ENCODE measurements around the gene FIBCD1.
"Not testable (repeated sequence)": the region's sequence is repeated elsewhere in the genome, so short reads cannot be mapped to it uniquely, and the experiment has no call there.

The FIBCD1 gene

DNA sequence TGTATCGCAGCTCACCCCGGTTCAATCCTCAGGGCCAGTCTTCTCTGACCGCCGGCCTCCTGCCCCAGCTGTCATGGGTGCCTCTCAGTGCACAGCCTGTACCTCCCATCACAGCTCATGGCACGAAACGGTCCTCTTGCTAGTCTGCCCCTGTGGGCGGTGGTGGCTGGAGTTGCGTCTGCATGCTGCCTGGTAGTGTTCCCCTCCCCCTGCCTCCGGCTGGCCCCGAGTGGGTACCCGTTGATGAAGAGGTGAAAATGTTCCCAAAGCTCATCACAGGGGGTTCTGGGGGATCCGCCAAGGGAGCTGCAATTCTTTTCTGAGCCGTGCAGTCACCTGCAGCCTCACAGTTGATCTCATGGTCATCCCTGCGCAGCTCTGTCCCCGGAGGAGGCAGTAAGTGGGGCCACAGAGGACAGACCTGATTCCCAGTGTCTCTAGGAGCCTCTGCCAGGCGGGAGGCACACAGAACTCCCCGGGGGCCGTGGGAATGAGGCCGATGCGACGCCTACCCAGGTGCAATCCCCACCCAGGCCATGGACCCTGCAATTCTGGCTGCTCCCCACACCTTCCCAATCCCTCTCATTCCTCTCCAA is 34.7 kb upstream of the FIBCD1 start:
- no peak for DNase-seq

DNA sequence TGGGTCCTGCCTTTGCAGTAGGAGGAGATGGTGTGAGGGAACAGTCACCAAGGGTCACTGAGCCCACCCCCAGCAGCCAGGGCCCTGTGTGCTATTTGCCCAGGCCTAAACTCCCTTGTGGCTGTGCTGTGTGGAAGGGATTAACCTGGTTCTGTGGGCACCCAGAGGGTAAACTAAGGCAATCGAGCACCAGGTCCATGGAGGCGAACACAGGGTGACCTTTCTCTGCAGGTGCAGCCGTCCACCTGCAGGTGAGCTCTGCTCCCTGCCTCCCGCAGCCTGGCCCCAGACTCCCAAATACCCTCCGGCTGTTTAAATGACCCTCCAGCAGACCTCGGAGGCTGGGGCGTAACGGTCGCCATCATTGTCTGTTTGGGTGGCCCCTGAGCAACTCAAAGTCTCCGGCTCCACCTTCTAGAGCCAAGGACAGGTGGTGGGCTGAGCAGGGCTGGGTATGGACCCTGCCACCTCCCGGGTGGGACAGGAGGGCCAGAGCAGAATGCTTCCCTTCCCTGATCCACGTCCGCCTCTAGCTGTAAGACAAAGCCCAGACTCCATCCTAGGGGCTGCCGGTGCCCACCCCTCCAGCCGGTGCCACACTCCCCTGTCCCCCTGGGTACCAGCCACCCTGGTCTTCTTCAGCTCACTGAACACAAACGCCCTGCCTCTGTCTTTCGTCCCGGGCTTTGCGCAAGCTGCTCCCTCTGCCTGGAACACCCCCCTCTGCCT is 34.1 kb upstream of the FIBCD1 start:
- no peak for DNase-seq

DNA sequence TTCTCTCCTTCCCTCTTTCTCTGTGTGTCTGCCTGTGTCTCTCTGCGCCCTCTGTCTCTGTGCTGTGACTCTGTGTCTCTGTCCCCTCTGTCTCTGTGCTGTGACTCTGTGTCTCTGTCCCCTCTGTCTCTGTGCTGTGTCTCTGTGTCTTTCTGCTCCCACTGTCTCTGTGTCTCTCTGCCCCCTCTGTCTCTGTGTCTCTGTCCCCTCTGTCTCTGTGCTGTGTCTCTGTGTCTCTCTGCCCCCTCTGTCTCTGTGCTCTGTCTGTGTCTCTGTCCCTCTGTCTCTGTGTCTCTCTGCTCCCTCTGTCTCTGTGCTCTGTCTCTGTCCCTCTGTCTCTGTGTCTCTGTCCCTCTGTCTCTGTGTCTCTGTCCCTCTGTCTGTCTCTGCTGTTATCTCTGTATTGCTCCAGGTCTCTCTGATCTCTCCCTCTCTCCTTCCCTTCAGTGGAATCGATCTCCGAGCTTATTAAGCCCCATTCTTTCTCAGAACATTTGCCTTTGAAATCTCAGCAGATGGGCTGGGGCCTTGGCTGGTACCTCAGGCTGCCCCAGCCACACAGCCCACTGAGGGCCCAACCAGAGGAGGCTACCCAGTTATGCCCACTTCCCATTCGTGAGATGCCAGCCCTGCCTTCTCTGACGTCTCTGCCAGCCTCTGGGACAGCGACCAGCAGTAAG is 33.4 kb upstream of the FIBCD1 start:
- no peak for DNase-seq

DNA sequence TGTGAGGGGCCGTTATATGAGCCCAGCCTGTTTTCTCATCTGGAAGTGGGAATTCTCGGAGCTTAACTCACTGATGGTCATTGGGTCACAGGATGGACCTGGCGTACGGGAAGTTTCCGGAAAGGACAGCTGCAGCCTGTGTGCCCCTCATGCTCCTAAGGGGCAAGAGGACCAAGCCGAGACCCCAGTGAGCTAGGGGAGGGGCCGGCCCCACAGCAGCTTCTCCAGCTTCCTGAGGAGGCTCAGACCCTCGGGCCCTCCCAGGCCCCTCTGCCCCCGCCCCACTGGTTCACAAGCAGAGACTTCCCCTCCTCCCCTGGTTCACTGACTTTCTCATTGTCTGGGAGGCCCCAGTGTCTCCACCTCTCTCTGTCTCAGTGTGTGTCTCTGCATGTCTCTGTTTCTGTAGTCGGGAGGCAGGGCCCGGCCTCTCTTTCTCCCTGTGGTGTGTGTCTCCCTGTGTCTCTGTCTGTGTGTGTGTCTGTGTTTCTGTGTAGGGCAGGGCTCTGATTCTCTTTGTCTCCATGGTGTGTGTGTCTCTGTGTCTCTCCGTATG is 32.3 kb upstream of the FIBCD1 start:
- DNase-seq: no peak

DNA sequence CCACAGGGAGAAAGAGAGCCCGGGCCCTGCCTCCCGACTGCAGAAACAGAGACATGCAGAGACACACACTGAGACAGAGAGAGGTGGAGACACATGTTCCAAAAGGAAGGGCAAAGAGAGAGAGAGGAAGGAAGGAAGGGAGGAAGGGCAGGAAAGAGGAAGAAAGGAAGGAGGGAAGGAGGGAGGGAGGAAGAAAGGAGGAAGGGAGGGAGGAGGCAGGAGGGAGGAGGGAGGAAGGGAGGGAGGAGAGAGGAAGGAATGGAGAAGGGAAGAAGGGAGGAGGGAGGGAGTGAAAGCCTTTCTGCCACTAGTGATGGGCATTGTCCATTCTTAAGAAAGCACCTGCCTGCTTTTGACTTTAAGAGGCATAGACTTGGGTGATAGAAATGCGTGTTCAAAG is 31.8 kb upstream of the FIBCD1 start:
- DNase-seq: no peak

DNA sequence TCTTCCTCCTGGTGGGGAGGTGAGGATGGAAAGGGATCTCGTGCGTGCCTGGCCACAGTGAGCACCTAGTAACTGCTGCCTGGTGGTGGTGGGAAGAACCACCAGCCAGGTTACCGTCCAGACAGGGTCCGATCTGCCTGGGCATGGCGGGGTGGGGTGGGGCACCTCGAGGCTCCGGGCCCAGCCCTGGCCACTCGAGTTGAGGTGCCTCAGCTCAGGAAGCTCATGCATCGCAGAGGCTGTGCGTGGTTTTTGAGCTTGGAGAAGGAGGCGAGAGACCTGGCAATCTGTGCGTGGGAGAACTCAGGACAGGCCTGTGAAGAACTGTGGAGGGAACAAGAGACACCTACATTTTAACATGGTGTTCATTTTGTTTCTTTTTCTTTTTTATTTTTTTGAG is 31.0 kb upstream of the FIBCD1 start:
- DNase-seq: no peak

DNA sequence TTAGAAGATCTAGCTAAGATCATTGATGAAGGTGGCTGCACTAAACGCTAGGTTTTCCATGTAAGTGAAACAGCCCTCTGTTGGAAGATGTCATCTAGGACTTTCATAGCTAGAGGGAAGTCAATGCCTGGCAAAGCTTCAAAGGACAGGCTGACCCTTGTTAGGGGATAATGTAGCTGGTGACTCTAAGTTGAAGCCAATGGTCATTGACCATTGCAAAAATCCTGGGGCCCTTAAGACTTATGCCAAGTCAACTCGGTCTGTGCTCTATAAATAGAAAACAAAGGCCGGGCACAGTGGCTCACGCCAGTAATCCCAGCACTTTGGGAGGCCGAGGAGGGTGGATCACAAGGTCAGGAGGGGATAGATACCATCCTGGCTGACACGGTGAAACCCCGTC is 26.6 kb upstream of the FIBCD1 start:
- no peak for DNase-seq

DNA sequence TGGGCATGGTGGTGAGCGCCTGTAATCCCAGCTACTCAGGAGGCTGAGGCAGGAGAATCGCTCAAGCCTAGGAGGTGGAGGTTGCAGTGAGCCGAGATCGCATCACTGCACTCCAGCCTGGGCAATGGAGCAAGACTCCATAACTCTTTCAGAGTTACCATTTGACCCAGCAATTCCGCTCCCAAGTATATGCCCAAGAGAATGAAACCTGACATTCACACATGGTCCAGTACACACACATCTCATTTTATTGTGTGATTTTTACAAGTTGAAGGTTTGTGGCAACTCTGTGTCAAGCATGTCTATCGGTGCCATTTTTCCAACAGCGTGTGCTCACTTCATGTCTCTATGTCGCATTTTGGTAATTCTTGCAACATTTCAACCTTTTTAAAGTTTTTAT is 24.9 kb upstream of the FIBCD1 start:
- no peak for DNase-seq

DNA sequence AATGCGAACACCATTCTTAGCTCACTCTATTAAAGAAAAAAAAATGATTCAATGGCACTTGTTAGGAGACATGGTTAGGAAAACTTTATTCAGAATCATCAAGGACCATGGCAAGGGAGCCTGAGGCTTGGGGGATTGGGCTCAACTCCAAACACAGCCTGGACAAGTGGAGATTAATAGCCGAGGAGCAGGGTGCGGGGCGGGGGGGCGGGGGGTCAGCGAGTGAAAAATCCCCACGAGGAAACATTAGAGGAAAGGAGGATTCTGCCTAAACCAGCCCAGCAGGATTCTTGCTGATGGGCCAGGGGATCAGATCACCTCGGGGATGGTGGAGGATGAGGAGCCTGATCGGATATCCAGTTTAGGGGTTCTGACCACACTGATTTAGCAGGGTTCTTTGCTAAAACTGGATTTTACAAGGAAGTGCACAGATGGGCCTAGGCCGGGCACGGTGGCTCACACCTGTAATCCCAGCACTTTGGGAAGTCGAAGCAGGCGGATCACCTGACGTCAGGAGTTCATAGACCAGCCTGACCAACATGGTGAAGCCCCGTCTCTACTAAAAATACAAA is 24.4 kb upstream of the FIBCD1 start:
- no peak for DNase-seq

DNA sequence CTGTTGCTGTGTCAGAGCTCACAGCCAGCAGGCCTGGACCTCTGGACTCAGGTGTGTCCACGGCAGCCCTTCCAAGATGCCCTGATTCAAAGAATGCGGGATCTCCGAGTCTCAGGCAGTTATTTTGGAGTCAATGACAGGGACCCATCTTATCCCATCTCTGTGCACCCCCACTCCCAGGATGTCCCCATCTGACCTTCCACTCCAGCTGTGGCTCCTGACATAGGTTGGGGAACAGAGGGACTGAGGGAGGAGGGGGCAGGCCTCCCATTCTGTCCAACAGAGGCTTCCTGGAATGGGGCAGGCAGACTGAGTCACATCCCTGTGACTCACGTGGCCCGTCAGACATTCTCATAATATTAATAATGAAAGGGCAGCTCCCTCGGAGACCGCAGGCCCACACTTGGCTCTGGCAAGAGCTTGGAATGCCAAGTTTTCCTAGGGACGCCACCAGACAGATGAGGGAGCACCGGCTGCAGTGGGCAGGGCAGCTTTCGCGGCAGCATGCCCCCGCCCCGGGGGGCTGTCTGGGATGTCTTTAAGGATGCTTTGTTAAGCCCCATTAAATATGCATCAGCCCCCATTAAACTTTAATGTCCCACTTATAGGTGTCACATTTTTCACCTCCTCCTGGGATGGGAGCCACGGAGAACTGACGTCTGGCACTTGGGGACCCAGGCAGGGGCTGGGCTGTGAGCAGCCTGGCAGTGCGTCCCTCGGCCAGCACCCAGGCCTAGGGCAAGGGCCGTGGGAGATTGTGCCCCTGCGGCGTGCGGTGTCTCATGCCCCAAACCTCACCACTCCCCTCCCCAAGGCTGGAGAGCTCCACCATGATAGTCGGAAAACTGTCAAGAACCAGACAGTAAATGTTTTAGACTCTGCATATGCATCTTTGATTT is 23.6 kb upstream of the FIBCD1 start:
- no peak for DNase-seq

DNA sequence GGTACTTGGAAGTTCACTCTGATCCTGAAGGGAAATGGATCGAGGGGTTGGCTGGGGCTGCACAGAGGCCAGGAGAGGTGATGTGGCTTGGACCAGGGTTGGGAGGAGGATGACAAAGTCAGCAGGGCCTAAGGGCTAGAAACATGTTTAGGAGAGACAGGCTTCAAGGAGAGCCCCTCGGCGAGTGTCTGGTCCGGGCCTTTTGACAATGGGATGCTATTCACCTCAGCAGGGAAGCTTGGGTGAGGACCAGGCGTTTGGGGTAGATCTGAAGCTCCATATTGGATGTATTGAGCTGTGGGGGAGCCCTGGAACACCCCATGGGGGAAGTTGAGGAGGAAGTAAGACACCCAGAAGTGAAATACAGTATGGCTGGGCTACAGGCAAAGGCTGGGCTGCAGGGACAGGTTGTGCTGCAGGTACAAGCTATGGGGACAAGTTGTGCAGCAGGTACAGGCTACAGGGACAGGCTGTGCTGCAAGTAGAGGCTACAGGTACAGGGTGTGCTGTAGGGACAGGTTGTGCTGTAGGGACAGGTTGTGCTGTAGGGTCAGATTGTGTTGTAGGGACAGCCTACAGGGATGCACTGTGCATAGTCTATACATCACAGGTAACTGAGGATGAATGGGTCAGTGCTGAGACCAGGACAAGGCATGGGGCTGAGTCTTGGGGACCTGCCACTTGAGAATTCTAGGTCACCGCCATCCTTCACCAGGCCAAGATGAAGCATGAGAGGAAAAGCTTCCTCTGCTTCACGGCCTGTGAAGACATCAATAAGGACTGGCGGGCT is 22.7 kb upstream of the FIBCD1 start:
- DNase-seq: no peak

DNA sequence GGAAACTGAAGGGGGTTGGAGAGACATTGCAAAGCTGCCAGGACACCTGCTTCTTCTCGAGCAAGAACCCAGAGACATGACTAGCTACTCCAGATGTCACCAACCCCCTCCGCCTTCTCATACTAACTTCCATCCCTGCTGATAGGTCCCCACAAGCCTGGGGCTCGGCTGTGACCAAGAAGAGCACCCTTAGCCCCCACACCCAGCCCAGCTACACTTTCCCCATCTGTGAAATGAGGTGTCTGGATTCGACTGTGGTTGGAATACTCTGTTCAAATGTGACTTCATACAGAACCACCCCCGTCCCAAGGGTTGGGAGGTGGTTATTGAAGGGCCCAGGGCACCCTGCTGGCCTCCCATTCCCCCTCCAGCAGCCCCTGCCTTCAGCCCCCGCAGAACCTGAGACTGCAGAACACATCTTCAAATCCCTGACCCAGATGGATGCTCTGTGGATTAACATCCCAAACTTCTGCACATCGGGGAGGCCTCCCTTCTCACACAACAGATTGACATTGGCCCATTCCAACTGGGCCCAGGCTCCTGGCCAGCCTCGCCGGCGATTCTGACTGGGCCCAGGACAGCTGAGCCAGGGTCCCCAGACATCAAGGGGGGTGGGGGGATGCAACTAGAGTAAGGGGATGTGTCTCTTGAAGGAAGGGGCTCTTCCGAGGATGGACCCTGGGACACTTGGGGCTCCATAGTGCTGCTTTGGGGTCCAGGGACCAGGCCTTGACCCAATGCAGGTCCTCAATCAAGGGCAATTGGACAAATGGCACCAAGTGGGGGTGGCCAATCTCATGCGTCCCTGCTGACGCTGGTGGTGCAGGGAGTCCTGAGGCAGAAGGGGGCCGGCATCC is 21.7 kb upstream of the FIBCD1 start:
- DNase-seq: no peak

DNA sequence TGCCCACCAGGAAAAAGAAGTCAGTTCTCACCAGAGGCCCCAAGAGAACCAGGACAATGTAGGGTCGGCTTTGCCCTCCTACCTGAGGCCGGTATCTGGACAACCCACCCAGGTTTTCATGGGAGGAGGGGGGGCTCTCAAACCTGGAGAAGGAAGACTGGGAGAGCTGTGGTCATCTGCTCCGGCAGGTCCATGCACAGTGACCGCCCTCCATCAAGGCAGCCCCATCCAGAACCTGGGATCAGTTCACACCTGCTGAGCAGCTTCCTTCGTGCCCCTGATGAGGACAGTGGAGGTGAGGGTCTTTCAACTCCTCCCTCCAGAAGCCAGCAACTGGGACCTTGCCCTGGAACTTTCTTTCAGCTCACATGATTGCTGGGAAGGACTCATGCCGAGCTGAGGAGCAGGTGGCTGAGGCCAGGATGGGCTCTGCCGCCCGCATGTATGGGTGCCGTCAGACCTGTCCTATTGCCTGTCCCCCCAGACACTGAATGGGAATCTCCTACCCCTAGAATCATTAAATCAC is 20.8 kb upstream of the FIBCD1 start:
- no peak for DNase-seq

DNA sequence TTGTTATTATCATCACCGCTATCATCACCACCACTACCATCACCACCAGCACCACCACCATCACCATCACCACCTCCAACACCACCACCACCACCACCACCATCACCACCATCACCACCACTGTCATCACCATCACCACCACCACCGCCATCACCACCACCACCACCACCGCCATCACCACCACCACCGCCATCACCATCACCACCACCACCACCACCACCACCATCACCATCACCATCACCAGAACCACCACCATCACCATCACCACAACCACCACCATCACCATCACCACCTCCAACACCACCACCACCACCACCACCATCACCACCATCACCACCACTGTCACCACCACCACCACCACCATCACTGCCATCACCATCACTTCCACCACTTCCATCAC is 19.5 kb upstream of the FIBCD1 start:
- DNase-seq: not testable (repeated sequence)

DNA sequence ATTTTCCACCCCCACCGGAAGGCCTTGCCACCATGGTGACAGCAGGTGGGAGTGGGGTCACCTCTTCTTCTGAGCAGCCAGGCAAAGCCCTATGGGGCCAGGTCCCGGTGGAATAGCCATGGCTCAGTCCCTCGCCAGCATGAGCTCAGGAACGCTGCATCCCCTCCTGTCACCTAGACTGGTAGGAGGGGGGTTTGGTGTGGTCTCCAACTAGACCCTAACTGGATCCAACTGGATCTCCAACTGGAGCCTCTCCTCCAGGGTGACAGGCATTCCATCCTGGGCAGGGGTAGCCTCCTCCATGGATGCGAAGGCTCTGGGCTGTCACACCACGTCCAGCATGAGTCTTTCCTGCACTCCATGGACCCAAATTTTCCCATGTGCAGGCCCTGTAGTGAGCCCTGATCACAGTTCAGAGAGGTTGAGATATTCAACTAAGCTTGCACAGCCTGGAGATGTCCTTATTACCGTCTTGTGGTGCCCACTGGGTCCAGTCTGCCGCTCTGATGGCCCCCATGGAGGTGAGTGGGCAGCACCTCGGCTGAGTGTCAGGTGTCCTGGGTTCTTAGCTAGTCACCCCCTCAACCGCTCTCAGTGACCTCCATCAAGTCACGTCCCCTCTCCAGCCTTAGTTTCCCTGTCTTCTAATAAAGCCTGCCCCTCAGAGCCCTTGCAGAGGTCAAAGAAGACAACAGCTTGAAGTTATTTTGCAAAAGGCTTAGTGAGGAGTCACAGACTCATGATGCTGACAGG is 18.6 kb upstream of the FIBCD1 start:
- DNase-seq: no peak

DNA sequence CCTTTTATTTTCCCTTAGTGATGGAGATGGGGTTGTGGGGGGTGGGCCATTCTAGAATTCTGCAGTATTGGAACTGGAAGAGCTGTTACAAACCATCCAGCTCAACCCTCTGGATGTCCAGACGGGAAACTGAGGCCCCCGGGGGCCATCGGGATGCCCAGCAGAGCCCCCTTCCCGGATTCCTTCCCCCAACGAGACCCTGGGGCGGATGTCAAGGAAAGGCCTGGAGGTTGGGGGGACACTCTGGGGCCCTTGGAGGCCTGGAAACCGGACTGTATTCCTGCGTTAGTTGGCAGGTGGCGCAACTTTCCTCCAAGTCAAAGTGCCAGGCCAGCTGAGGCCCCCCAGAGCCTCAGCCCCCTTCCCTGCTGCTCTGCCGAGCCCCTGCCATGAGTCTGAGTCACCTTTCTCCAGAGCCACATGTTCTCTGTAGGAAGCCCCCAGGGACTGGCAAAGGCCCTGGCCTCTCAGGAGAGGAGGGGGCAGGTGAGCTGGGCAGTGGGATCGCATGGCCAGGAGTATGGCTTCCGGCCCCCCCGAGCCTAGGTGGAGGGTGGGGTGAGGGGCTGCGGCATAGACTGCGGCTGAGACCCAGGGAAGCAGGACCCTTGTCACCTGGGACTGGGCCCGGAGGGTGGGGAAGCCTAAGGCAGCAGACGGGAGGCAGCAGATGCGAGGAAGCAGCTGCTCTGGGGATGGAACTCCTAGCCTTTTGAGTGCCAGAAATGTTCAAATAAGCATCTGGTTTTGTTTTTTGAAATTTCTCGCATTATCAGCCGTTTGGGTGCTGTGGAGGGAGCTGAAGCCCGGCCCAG is 17.8 kb upstream of the FIBCD1 start:
- no peak for DNase-seq

DNA sequence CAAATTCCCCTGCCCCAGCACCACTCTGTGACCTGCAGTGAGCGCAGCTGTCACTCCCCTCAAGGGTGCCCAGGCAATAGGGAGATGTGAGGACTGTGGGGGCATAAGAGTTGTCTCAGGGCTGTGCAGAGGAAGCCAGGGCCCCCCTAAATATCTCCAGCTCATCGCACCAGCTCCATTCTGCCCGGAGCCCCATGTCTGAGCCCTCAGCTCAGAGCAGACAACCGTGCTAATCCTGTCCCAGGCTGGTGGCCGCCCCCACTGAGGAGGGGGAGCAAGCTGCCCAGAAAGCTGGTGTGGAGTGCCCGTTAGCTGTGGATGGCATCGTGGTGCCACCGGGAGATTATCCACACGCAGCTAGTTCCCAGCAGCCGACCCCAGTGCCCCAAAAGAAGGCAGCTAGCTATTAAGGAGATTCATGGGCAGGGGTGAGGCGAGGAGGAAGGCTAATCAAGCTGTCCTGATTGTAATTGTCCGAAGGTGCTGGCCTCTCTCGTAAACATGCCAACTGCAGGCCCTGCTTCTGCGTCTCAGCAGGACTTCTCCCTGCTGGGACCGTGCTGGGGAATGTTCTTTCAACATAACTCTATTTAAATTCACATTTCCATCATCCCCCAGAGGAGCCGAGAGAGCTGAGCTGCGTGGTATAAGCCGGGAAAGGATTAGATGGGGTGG is 17.0 kb upstream of the FIBCD1 start:
- no peak for DNase-seq

DNA sequence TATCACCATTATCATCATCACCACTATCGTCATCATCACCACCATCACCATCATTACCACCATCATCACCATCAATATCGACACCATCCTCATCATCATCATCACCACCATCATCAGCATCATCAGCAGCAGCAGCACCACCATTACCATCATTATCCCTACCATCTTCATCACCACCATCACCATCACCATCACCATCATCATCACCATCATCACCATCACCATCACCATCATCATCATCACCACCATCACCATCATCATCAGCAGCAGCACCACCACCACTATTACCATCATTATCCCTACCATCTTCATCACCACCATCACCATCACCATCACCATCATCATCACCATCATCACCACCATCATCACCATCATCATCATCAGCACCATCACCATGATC is 15.9 kb upstream of the FIBCD1 start:
- not testable (repeated sequence) for DNase-seq

Measured in NCI-H1105 treated with DMSO at 0.1 percent for 48 hours (cell line).